OCI-LY1 (cell line): ENCODE measurements around the gene GAS6.

ENCODE experiments used
- H2AFZ ChIP-seq: fragments of 200-600 bp; sonication (generic), shearing (Covaris generic); 2 replicates; pipeline ENCODE4 v1.6.0; 2014; ENCODE audit warnings: antibody characterized with exemption, mild to moderate bottlenecking, low read length
- H3F3A ChIP-seq: fragments of 200-600 bp; sonication (generic), shearing (Covaris generic); 2 replicates; pipeline ENCODE4 v1.6.0; 2014; ENCODE audit warnings: mild to moderate bottlenecking, antibody characterized with exemption, low read length, moderate library complexity; ENCODE audit not compliant: insufficient read depth
- H3K27ac ChIP-seq: fragments of 200-600 bp; sonication (generic); 2 replicates; pipeline ENCODE4 v1.5.1; 2014; ENCODE audit warnings: low read length, mixed run types, mild to moderate bottlenecking, low read depth; ENCODE audit not compliant: poor library complexity, severe bottlenecking
- H3K27me3 ChIP-seq: fragments of 200-600 bp; sonication (generic); 2 replicates; pipeline ENCODE4 v1.6.0; 2014; ENCODE audit warnings: antibody characterized with exemption, mild to moderate bottlenecking, low read length, moderate library complexity; ENCODE audit not compliant: insufficient read depth
- H3K36me3 ChIP-seq: fragments of 200-600 bp; sonication (generic); 2 replicates; pipeline ENCODE4 v1.6.1; 2014; ENCODE audit warnings: mild to moderate bottlenecking, antibody characterized with exemption, low read length, moderate library complexity, mixed read lengths; ENCODE audit not compliant: insufficient read depth
- H3K4me1 ChIP-seq: fragments of 200-600 bp; sonication (generic); 2 replicates; pipeline ENCODE4 v1.5.1; 2014; ENCODE audit warnings: mild to moderate bottlenecking, low read length, moderate library complexity; ENCODE audit not compliant: insufficient read depth, severe bottlenecking
- H3K4me2 ChIP-seq: fragments of 200-600 bp; sonication (generic), shearing (Covaris generic); 2 replicates; pipeline ENCODE4 v1.6.1; 2014; ENCODE audit warnings: low read length
- H3K4me3 ChIP-seq: fragments of 200-600 bp; sonication (generic); 2 replicates; pipeline ENCODE4 v1.5.1; 2014; ENCODE audit warnings: low read length, low read depth, mild to moderate bottlenecking, mixed read lengths; ENCODE audit not compliant: poor library complexity, severe bottlenecking
- H3K79me2 ChIP-seq: fragments of 200-600 bp; shearing (Covaris generic); 2 replicates; pipeline ENCODE4 v1.6.1; 2016; ENCODE audit warnings: mixed run types, low read length, mixed read lengths; ENCODE audit not compliant: insufficient read depth
- H3K9ac ChIP-seq: fragments of 200-600 bp; sonication (generic), shearing (Covaris generic); 2 replicates; pipeline ENCODE4 v1.6.1; 2014; ENCODE audit warnings: mild to moderate bottlenecking, low read length, mixed read lengths
- H3K9me2 ChIP-seq: fragments of 200-600 bp; sonication (generic), shearing (Covaris generic); 2 replicates; pipeline ENCODE4 v1.6.1; 2014; ENCODE audit warnings: low read depth, mild to moderate bottlenecking, low read length, mixed read lengths
- H3K9me3 ChIP-seq: fragments of 200-600 bp; shearing (Covaris generic); 2 replicates; pipeline ENCODE4 v1.6.1; 2014; ENCODE audit warnings: low read length, mixed read lengths
- H4K20me1 ChIP-seq: fragments of 200-600 bp; sonication (generic), shearing (Covaris generic); 2 replicates; pipeline ENCODE4 v1.6.0; 2016; ENCODE audit warnings: mild to moderate bottlenecking, low read length; ENCODE audit not compliant: insufficient read depth
- CTCF ChIP-seq: fragments of 200-600 bp; sonication (generic), shearing (Covaris generic); IDR thresholded peaks from 2 replicates; pipeline ENCODE4 v1.5.1; 2017; ENCODE audit warnings: mild to moderate bottlenecking, antibody characterized with exemption, low read length, moderate library complexity, mixed read lengths
- EZH2 ChIP-seq: fragments of 200-600 bp; sonication (generic), shearing (Covaris generic); IDR thresholded peaks from 2 replicates; pipeline ENCODE4 v1.8.0; 2017; ENCODE audit warnings: borderline replicate concordance, mixed run types, mild to moderate bottlenecking, antibody characterized with exemption, low read length, moderate library complexity, mixed read lengths

GAS6 gene

GRCh38 chr13:113889467-113889866 lies 25.6 kb upstream of the GAS6 start:
- Histone ChIP-seq H3K79me2 (no peaks in the 10 kb centered on the region), H3K9me2 (no peaks in the 10 kb centered on the region), H3K27me3 (0 out of 2 replicates have a peak, but pooled peaks cover 4% of the 10 kb centered on the region), H3K36me3 (no peaks in the 10 kb centered on the region), H4K20me1 (no peaks in the 10 kb centered on the region), H3K9ac (no peak overlapping the region), H3K27ac (no peak overlapping the region), H3K4me2 (no peak overlapping the region), H3K9me3 (no peaks in the 10 kb centered on the region), H2AFZ (no peak overlapping the region), H3F3A (no peaks in the 10 kb centered on the region), H3K4me3 (no peak overlapping the region), H3K4me1 (no peaks in the 10 kb centered on the region)
- no peak for TF ChIP-seq CTCF
- no peak for TF ChIP-seq EZH2

DNA sequence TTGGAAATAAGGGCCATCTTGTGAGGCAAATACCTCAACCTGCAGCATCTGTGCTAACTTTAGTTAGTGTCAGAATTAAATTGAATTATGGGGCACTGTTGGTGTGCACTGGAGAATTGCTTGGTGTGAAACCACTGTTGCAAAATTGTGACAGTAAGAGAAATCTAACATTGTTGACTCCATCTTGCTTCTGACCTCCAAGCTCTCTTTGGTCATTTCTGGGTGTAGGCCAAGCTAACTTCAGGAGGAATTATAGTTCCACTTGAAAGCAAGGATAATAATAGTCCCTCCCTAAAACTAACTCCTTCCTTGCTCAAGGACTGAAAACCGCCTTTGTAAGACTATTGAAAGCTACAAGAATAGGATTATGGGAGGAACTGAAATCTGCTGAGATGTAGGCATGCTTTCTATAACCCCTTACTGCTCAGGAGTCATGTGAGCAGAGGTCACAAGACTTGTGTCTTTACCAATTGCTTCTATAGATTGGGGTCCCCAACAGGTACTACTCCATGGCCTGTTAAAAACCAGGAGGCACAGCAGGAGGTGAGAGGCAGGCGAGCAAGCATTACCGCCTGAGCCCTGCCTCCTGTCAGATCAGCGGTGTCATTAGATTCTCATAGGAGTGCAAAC lies 24.9 kb upstream of the GAS6 start:
- no peaks in the 10 kb centered on the region for H3K79me2 ChIP-seq
- H3F3A ChIP-seq, result no peaks in the 10 kb centered on the region
- H2AFZ ChIP-seq, result no peak overlapping the region
- no peak overlapping the region for H3K9ac ChIP-seq
- no peaks in the 10 kb centered on the region for H4K20me1 ChIP-seq
- no peaks in the 10 kb centered on the region for H3K36me3 ChIP-seq
- TF ChIP-seq EZH2 (no peak), CTCF (no peak)
- H3K9me3 ChIP-seq, result no peaks in the 10 kb centered on the region
- H3K27me3 ChIP-seq, result 0 out of 2 replicates have a peak, but pooled peaks cover 4% of the 10 kb centered on the region
- H3K4me3 ChIP-seq, result no peak overlapping the region
- H3K27ac ChIP-seq, result no peak overlapping the region
- H3K4me2 ChIP-seq, result no peak overlapping the region
- H3K4me1 ChIP-seq, result no peaks in the 10 kb centered on the region
- H3K9me2 ChIP-seq, result no peaks in the 10 kb centered on the region

DNA sequence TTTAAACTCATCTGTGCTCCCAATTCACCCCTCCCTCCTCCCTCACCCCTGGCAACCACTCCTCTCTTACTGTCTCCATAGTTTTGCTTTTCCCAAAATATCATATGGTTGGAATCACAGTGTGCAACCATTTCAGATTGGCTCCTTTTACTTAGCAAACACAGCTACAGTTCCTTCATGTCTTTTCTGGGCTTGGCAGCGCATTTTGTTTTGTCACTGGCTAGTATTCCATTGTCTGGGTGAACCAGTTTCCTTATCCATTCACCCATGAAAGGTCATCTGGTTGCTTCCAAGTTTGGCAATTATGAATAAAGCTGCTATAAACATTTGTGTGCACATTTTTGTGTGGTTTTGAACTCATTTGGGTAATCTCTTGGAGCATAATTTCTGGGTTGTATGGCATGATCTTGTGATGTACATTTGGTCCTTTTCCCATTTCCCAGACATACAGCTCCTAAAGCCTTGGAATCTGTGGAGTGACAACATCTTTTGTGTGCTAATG lies 23.9 kb upstream of the GAS6 start:
- H3K9ac ChIP-seq, result no peak overlapping the region
- no peak overlapping the region for H3K27ac ChIP-seq
- TF ChIP-seq CTCF (no peak), EZH2 (no peak)
- H4K20me1 ChIP-seq, result no peaks in the 10 kb centered on the region
- no peaks in the 10 kb centered on the region for H3K36me3 ChIP-seq
- no peak overlapping the region for H2AFZ ChIP-seq
- no peaks in the 10 kb centered on the region for H3K4me1 ChIP-seq
- no peaks in the 10 kb centered on the region for H3F3A ChIP-seq
- H3K4me3 ChIP-seq, result no peak overlapping the region
- H3K9me2 ChIP-seq, result no peaks in the 10 kb centered on the region
- no peaks in the 10 kb centered on the region for H3K9me3 ChIP-seq
- H3K27me3 ChIP-seq, result 0 out of 2 replicates have a peak, but pooled peaks cover 4% of the 10 kb centered on the region
- H3K79me2 ChIP-seq, result no peaks in the 10 kb centered on the region
- H3K4me2 ChIP-seq, result no peak overlapping the region
